OCI-LY1 (cell line): Measurements from ENCODE around the gene FAM13C.

Experiments
- H2AFZ ChIP-seq: fragments of 200-600 bp; sonication (generic), shearing (Covaris generic); 2 replicates; pipeline ENCODE4 v1.6.0; 2014; ENCODE audit warnings: antibody characterized with exemption, mild to moderate bottlenecking, low read length
- H3F3A ChIP-seq: fragments of 200-600 bp; sonication (generic), shearing (Covaris generic); 2 replicates; pipeline ENCODE4 v1.6.0; 2014; ENCODE audit warnings: mild to moderate bottlenecking, antibody characterized with exemption, low read length, moderate library complexity; ENCODE audit not compliant: insufficient read depth
- H3K27ac ChIP-seq: fragments of 200-600 bp; sonication (generic); 2 replicates; pipeline ENCODE4 v1.5.1; 2014; ENCODE audit warnings: low read length, mixed run types, mild to moderate bottlenecking, low read depth; ENCODE audit not compliant: poor library complexity, severe bottlenecking
- H3K27me3 ChIP-seq: fragments of 200-600 bp; sonication (generic); 2 replicates; pipeline ENCODE4 v1.6.0; 2014; ENCODE audit warnings: antibody characterized with exemption, mild to moderate bottlenecking, low read length, moderate library complexity; ENCODE audit not compliant: insufficient read depth
- H3K36me3 ChIP-seq: fragments of 200-600 bp; sonication (generic); 2 replicates; pipeline ENCODE4 v1.6.1; 2014; ENCODE audit warnings: mild to moderate bottlenecking, antibody characterized with exemption, low read length, moderate library complexity, mixed read lengths; ENCODE audit not compliant: insufficient read depth
- H3K4me1 ChIP-seq: fragments of 200-600 bp; sonication (generic); 2 replicates; pipeline ENCODE4 v1.5.1; 2014; ENCODE audit warnings: mild to moderate bottlenecking, low read length, moderate library complexity; ENCODE audit not compliant: insufficient read depth, severe bottlenecking
- H3K4me2 ChIP-seq: fragments of 200-600 bp; sonication (generic), shearing (Covaris generic); 2 replicates; pipeline ENCODE4 v1.6.1; 2014; ENCODE audit warnings: low read length
- H3K4me3 ChIP-seq: fragments of 200-600 bp; sonication (generic); 2 replicates; pipeline ENCODE4 v1.5.1; 2014; ENCODE audit warnings: low read length, low read depth, mild to moderate bottlenecking, mixed read lengths; ENCODE audit not compliant: poor library complexity, severe bottlenecking
- H3K79me2 ChIP-seq: fragments of 200-600 bp; shearing (Covaris generic); 2 replicates; pipeline ENCODE4 v1.6.1; 2016; ENCODE audit warnings: mixed run types, low read length, mixed read lengths; ENCODE audit not compliant: insufficient read depth
- H3K9ac ChIP-seq: fragments of 200-600 bp; sonication (generic), shearing (Covaris generic); 2 replicates; pipeline ENCODE4 v1.6.1; 2014; ENCODE audit warnings: mild to moderate bottlenecking, low read length, mixed read lengths
- H3K9me2 ChIP-seq: fragments of 200-600 bp; sonication (generic), shearing (Covaris generic); 2 replicates; pipeline ENCODE4 v1.6.1; 2014; ENCODE audit warnings: low read depth, mild to moderate bottlenecking, low read length, mixed read lengths
- H3K9me3 ChIP-seq: fragments of 200-600 bp; shearing (Covaris generic); 2 replicates; pipeline ENCODE4 v1.6.1; 2014; ENCODE audit warnings: low read length, mixed read lengths
- H4K20me1 ChIP-seq: fragments of 200-600 bp; sonication (generic), shearing (Covaris generic); 2 replicates; pipeline ENCODE4 v1.6.0; 2016; ENCODE audit warnings: mild to moderate bottlenecking, low read length; ENCODE audit not compliant: insufficient read depth
- CTCF ChIP-seq: fragments of 200-600 bp; sonication (generic), shearing (Covaris generic); IDR thresholded peaks from 2 replicates; pipeline ENCODE4 v1.5.1; 2017; ENCODE audit warnings: mild to moderate bottlenecking, antibody characterized with exemption, low read length, moderate library complexity, mixed read lengths
- EZH2 ChIP-seq: fragments of 200-600 bp; sonication (generic), shearing (Covaris generic); IDR thresholded peaks from 2 replicates; pipeline ENCODE4 v1.8.0; 2017; ENCODE audit warnings: borderline replicate concordance, mixed run types, mild to moderate bottlenecking, antibody characterized with exemption, low read length, moderate library complexity, mixed read lengths

Gene FAM13C

GRCh38 chr10:59212301-59212798 is 150.0 kb downstream of the FAM13C start:
- TF ChIP-seq EZH2 (no peak), CTCF (no peak)

GRCh38 chr10:59206204-59206720 is 156.1 kb downstream of the FAM13C start:
- H2AFZ ChIP-seq, result no peak overlapping the region
- H3K4me1 ChIP-seq, result no peaks in the 10 kb centered on the region
- no peak for TF ChIP-seq CTCF
- no peaks in the 10 kb centered on the region for H3K9me3 ChIP-seq
- H4K20me1 ChIP-seq, result no peaks in the 10 kb centered on the region
- no peaks in the 10 kb centered on the region for H3K79me2 ChIP-seq
- no peaks in the 10 kb centered on the region for H3K9me2 ChIP-seq
- H3K27me3 ChIP-seq, result no peaks in the 10 kb centered on the region
- H3K4me3 ChIP-seq, result no peak overlapping the region
- no peak overlapping the region for H3K9ac ChIP-seq
- H3K4me2 ChIP-seq, result no peak overlapping the region
- no peaks in the 10 kb centered on the region for H3K36me3 ChIP-seq
- H3K27ac ChIP-seq, result no peak overlapping the region
- H3F3A ChIP-seq, result no peaks in the 10 kb centered on the region

More at GRCh38 chr10:59212301-59212798, 150.0 kb downstream of the FAM13C start:
- H3K9me3 ChIP-seq, result no peaks in the 10 kb centered on the region
- H3F3A ChIP-seq, result no peaks in the 10 kb centered on the region
- no peak overlapping the region for H2AFZ ChIP-seq
- no peak overlapping the region for H3K9ac ChIP-seq
- no peaks in the 10 kb centered on the region for H4K20me1 ChIP-seq
- no peaks in the 10 kb centered on the region for H3K27me3 ChIP-seq
- H3K4me2 ChIP-seq, result no peak overlapping the region
- H3K27ac ChIP-seq, result no peak overlapping the region
- no peaks in the 10 kb centered on the region for H3K36me3 ChIP-seq
- no peaks in the 10 kb centered on the region for H3K79me2 ChIP-seq
- H3K4me3 ChIP-seq, result no peak overlapping the region
- H3K9me2 ChIP-seq, result no peaks in the 10 kb centered on the region
- H3K4me1 ChIP-seq, result no peaks in the 10 kb centered on the region
